ENCODE measurements around the gene ZFPL1.

DNA sequence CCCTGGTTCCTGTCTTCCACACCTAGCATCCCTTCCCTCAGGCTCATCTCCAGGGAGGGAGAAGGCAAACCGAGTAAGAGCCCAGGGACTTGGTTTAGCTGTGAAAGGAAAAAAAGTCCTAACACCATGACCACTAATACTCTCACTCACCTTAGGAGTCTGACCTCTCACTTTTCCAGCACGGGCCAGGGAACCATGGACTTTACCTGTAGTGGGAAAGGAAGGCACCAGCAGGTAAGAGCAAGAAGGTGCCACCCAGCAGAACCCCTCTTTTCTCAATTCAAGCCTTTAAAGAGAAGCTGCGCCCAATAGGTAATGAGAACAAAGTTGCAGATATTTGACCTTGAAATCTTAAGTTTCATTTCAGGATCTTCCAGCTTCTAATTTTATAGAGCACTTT is 36.8 kb downstream of the ZFPL1 start:
- TF ChIP-seq, protein P1, sequence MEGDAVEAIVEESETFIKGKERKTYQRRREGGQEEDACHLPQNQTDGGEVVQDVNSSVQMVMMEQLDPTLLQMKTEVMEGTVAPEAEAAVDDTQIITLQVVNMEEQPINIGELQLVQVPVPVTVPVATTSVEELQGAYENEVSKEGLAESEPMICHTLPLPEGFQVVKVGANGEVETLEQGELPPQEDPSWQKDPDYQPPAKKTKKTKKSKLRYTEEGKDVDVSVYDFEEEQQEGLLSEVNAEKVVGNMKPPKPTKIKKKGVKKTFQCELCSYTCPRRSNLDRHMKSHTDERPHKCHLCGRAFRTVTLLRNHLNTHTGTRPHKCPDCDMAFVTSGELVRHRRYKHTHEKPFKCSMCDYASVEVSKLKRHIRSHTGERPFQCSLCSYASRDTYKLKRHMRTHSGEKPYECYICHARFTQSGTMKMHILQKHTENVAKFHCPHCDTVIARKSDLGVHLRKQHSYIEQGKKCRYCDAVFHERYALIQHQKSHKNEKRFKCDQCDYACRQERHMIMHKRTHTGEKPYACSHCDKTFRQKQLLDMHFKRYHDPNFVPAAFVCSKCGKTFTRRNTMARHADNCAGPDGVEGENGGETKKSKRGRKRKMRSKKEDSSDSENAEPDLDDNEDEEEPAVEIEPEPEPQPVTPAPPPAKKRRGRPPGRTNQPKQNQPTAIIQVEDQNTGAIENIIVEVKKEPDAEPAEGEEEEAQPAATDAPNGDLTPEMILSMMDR (IDR thresholded peaks at IDR 0.05): no peak
- TF ChIP-seq POLR2A (IDR thresholded peaks at IDR 0.05): no peak
